K562 (cell line): ENCODE data around the gene GNGT2. TPM values are rescaled to one million over a fixed set of nuclear protein-coding genes. Genes with fewer than 3 reads are reported as not detected.

ENCODE experiments used
- CBFA2T2 ChIP-seq: fragments of 450-650 bp; conservative IDR thresholded peaks from 2 replicates; pipeline ENCODE4 v1.6.1; 2017; ENCODE audit warnings: mild to moderate bottlenecking
- CGGBP1 ChIP-seq: fragments of 250-450 bp; sonication (Bioruptor Pico); IDR thresholded peaks from 2 replicates; pipeline ENCODE4 v1.9.0; 2021; ENCODE audit warnings: mild to moderate bottlenecking
- CREB3L1 ChIP-seq: fragments of 450-650 bp; IDR thresholded peaks from 2 replicates; pipeline ENCODE4 v1.6.1; 2014; ENCODE audit warnings: low read depth, mild to moderate bottlenecking, moderate library complexity, borderline replicate concordance
- ETV5 ChIP-seq: sonication (generic); formaldehyde crosslinking; IDR thresholded peaks from 2 replicates; pipeline ENCODE4 v1.4.0; 2020; ENCODE audit warnings: low read depth, mild to moderate bottlenecking, missing genetic modification reagents
- FOXP1 ChIP-seq: sonication (generic); formaldehyde crosslinking; IDR thresholded peaks from 2 replicates; pipeline ENCODE4 v1.8.0; 2022; ENCODE audit warnings: mild to moderate bottlenecking, missing genetic modification reagents
- GTF2E2 ChIP-seq: fragments of 200-800 bp; sonication (Bioruptor generic); IDR thresholded peaks from 2 replicates; pipeline ENCODE4 v1.6.1; 2016; ENCODE audit warnings: missing genetic modification characterization, missing compliant biosample characterization
- GTF2F1 ChIP-seq: IDR thresholded peaks from 2 replicates; pipeline ENCODE4 v1.6.1; 2011; ENCODE audit warnings: low read depth, low read length, improper control_type of control experiment
- HEY1 ChIP-seq: fragments of 250-450 bp; sonication (Bioruptor Pico); IDR thresholded peaks from 2 replicates; pipeline ENCODE4 v1.5.0; 2020; ENCODE audit warnings: mild to moderate bottlenecking, moderate library complexity, borderline replicate concordance
- MAZ ChIP-seq, 2 experiments: fragments of 450-650 bp in 1 of 2; sonication (generic) in 1 of 2; formaldehyde crosslinking; IDR thresholded peaks in 1 of 2; conservative IDR thresholded peaks in 1 of 2; 2 replicates each; pipeline versions ENCODE4 v1.4.0 to v1.5.0; 2020; ENCODE audit warnings: mild to moderate bottlenecking in 1 of 2, missing genetic modification reagents in 1 of 2
- MTA2 ChIP-seq: fragments of 450-650 bp; IDR thresholded peaks from 2 replicates; pipeline ENCODE4 v1.6.1; 2016; ENCODE audit warnings: low read depth
- MXI1 ChIP-seq: IDR thresholded peaks from 2 replicates; pipeline ENCODE4 v1.6.1; 2011; ENCODE audit warnings: low read depth, mild to moderate bottlenecking, improper control_type of control experiment, low read length
- NFE2L1 ChIP-seq: fragments of 450-650 bp; IDR thresholded peaks from 2 replicates; pipeline ENCODE4 v1.6.1; 2016; ENCODE audit warnings: missing genetic modification characterization, low read depth, mild to moderate bottlenecking, missing compliant biosample characterization, moderate library complexity, borderline replicate concordance
- POLR2A ChIP-seq: fragments of 450-650 bp; conservative IDR thresholded peaks from 2 replicates; pipeline ENCODE4 v1.6.1; 2016
- RFX1 ChIP-seq: fragments of 450-650 bp; IDR thresholded peaks from 2 replicates; pipeline ENCODE4 v1.6.1; 2016; ENCODE audit warnings: mild to moderate bottlenecking, moderate library complexity
- SRF ChIP-seq, 2 experiments: fragments of 250-450, 450-650 bp in 1 of 2; sonication (Bioruptor Pico) in 1 of 2; sonication (generic) in 1 of 2; formaldehyde crosslinking; IDR thresholded peaks; 2 replicates each; pipeline versions ENCODE4 v1.5.0 to v1.5.1; 2020 to 2022; ENCODE audit warnings: mild to moderate bottlenecking in 1 of 2, missing genetic modification reagents in 1 of 2
- TBL1XR1 ChIP-seq, 2 experiments: IDR thresholded peaks; 2 replicates each; pipeline ENCODE4 v1.6.1; 2012; ENCODE audit warnings: improper control_type of control experiment in 2 of 2, low read length in 2 of 2, mild to moderate bottlenecking in 1 of 2
- THAP7 ChIP-seq: fragments of 250-450 bp; sonication (Bioruptor Pico); IDR thresholded peaks from 2 replicates; pipeline ENCODE4 v1.5.0; 2021
- THRA ChIP-seq: fragments of 450-650 bp; IDR thresholded peaks from 2 replicates; pipeline ENCODE4 v1.6.1; 2017; ENCODE audit warnings: mild to moderate bottlenecking, moderate library complexity
- YY1 ChIP-seq, 3 experiments: IDR thresholded peaks; 2 replicates each; pipeline ENCODE4 v1.6.1; 2011; ENCODE audit warnings: low read length in 2 of 3, mild to moderate bottlenecking in 2 of 3, moderate library complexity in 2 of 3, borderline replicate concordance in 1 of 3, control low read depth in 1 of 3, low read depth in 1 of 3; ENCODE audit not compliant: insufficient read depth in 3 of 3, insufficient replicate concordance in 2 of 3, control insufficient read depth in 1 of 3, insufficient read length in 1 of 3; ENCODE audit errors: extremely low read depth in 1 of 3
- ZC3H11A ChIP-seq: IDR thresholded peaks from 2 replicates; pipeline ENCODE4 v1.6.1; 2012; ENCODE audit warnings: low read depth, low read length, improper control_type of control experiment
- ZNF124 ChIP-seq: sonication (generic); formaldehyde crosslinking; IDR thresholded peaks from 2 replicates; pipeline ENCODE4 v1.8.1; 2022; ENCODE audit warnings: missing genetic modification reagents
- ZNF140 ChIP-seq: fragments of 250-450 bp; sonication (Bioruptor Pico); IDR thresholded peaks from 2 replicates; pipeline ENCODE4 v1.8.0; 2021; ENCODE audit warnings: moderate library complexity, mild to moderate bottlenecking, inconsistent platforms
- ZNF146 ChIP-seq: IDR thresholded peaks from one replicate; pipeline ENCODE4 v1.6.1; 2018; ENCODE audit warnings: missing compliant biosample characterization; ENCODE audit not compliant: unreplicated experiment
- ZNF232 ChIP-seq: sonication (generic); formaldehyde crosslinking; IDR thresholded peaks from 2 replicates; pipeline ENCODE4 v1.8.0; 2022; ENCODE audit warnings: mild to moderate bottlenecking, missing genetic modification reagents
- ZNF263 ChIP-seq: sonication (generic); formaldehyde crosslinking; IDR thresholded peaks from 2 replicates; pipeline ENCODE4 v1.8.0; 2022; ENCODE audit warnings: mild to moderate bottlenecking, missing genetic modification reagents, borderline replicate concordance
- ZNF830 ChIP-seq: fragments of 250-450 bp; sonication (Bioruptor Pico); IDR thresholded peaks from 2 replicates; pipeline ENCODE4 v1.5.0; 2021; ENCODE audit warnings: mild to moderate bottlenecking
- ZSCAN32 ChIP-seq: fragments of 450-650 bp; formaldehyde crosslinking; IDR thresholded peaks from 2 replicates; pipeline ENCODE4 v1.4.0; 2020; ENCODE audit warnings: mild to moderate bottlenecking, moderate library complexity
- polyA plus RNA-seq, 8 experiments: library from polyadenylated mRNA; depleted of rRNA in 4 of 8; stranded (reverse) in 5 of 8; unstranded in 3 of 8; fragments of >200 nt; fragmentation: Nextera tagmentation in 2 of 8; fragmentation: Illumina TruSeq in 1 of 8; extraction: Ambion mirVana in 2 of 8; extraction: Trizol in 1 of 8; gene quantifications; 2 replicates each; pipeline versions ENCODE4 v1.2.1 to v1.2.3, GENCODE V29; 2011 to 2014; ENCODE audit warnings: inconsistent platforms in 1 of 8, missing spikeins in 1 of 8
- total RNA-seq, 7 experiments: library from RNA; depleted of rRNA in 6 of 7; stranded (reverse); fragments of >200 nt in 6 of 7; fragmentation: Illumina TruSeq in 2 of 7; extraction: Trizol in 2 of 7; gene quantifications; 2 replicates each; pipeline versions ENCODE4 v1.2.1 to v1.2.3, GENCODE V29; 2011 to 2021; ENCODE audit warnings: low replicate concordance in 1 of 7

The GNGT2 gene
- total and polyA plus RNA-seq, 9 of the 15 experiments (the other 6 are each of a cell fraction or from before 2014, with no cell fraction given): not detected

- TF ChIP-seq SRF (CRISPR knock-in tag; IDR thresholded peaks at IDR 0.05): no peak
- TF ChIP-seq RFX1: no peak
- no peak for TF ChIP-seq ZNF232 (CRISPR knock-in tag)
- no peak for TF ChIP-seq CREB3L1
- TF ChIP-seq ZNF124 (CRISPR knock-in tag): no peak
- TF ChIP-seq POLR2A: no peak
- TF ChIP-seq THAP7 (CRISPR knock-in tag): no peak
- no peak for TF ChIP-seq NFE2L1
- TF ChIP-seq TBL1XR1 (IDR thresholded peaks at IDR 0.05; ENCODE audit: low read length in 2 of 2): no peak
- peak; percentile 58; the same call in 1 of the 2 replicates for TF ChIP-seq GTF2F1
- TF ChIP-seq MAZ (CRISPR knock-in tag; conservative IDR thresholded peaks at IDR 0.05 in 1 of 2, IDR thresholded peaks at IDR 0.05 in 1 of 2): no peak
- no peak for TF ChIP-seq MTA2
- no peak for TF ChIP-seq GTF2E2 (tag)
- no peak for TF ChIP-seq ZNF830 (CRISPR knock-in tag)
- no peak for TF ChIP-seq HEY1 (CRISPR knock-in tag)
- TF ChIP-seq CBFA2T2: no peak; the same call in 1 of the 2 replicates
- no peak for TF ChIP-seq YY1 (IDR thresholded peaks at IDR 0.05; ENCODE audit: borderline replicate concordance in 1 of 3, control insufficient read depth in 1 of 3, extremely low read depth in 1 of 3, insufficient read depth in 3 of 3, insufficient read length in 1 of 3, insufficient replicate concordance in 2 of 3, low read depth in 1 of 3, low read length in 2 of 3)
- peak; percentile 52; the same call in 1 of the 2 replicates for TF ChIP-seq MXI1
- no peak for TF ChIP-seq ZSCAN32 (CRISPR knock-in tag)
- TF ChIP-seq THRA: no peak
- no peak for TF ChIP-seq CGGBP1 (CRISPR knock-in tag)
- TF ChIP-seq FOXP1: no peak
- no peak for TF ChIP-seq ETV5
- no peak for TF ChIP-seq ZNF140
- no peak for TF ChIP-seq ZC3H11A
- TF ChIP-seq ZNF146 (CRISPR knock-in tag): no peak
- no peak for TF ChIP-seq ZNF263 (CRISPR knock-in tag)
These were observed 18.9 kb downstream of the GNGT2 start (continued) for GRCh38 chr17:49191409-49191916.
